ENCODE data around the gene TNFRSF4. TPM values are rescaled to one million over a fixed set of nuclear protein-coding genes. Genes with fewer than 3 reads are reported as not detected.

Gene TNFRSF4
- total RNA-seq, 1 donor from 2014 or later, result not detected

- DNase-seq (ENCODE audit: low spot score), result no peak
Observed at GRCh38 chr1:1228596-1229321, 14.8 kb upstream of the TNFRSF4 start.

GRCh38 chr1:1228187-1228586 is 14.2 kb upstream of the TNFRSF4 start:
- Histone ChIP-seq H3K27ac (no peak overlapping the region), H3K4me2 (no peak overlapping the region), H3K79me2 (ENCODE audit: low read depth) (peaks cover 35% of the 10 kb centered on the region), H3K4me1 (peaks cover 6% of the 10 kb centered on the region), H3F3A (ENCODE audit: low read depth) (peaks cover 5% of the 10 kb centered on the region), H3K9me3 (ENCODE audit: low read depth) (no peaks in the 10 kb centered on the region), H3K4me3 (no peak overlapping the region), H3K36me3 (no peaks in the 10 kb centered on the region), H3K27me3 (no peaks in the 10 kb centered on the region), H3K9ac (no peak overlapping the region), H4K20me1 (ENCODE audit: low read depth) (peaks cover 15% of the 10 kb centered on the region), H2AFZ (replicated peaks) (no peak overlapping the region)
- H3K27ac Mint-ChIP-seq, result no peak overlapping the region
- peaks cover 11% of the 10 kb centered on the region for H3K36me3 Mint-ChIP-seq
- DNase-seq (ENCODE audit: low spot score), result no peak
- H3K9me3 Mint-ChIP-seq, result no peaks in the 10 kb centered on the region
- peaks cover 8% of the 10 kb centered on the region for H3K27me3 Mint-ChIP-seq (ENCODE audit: insufficient read depth, low read depth)
- no peak overlapping the region for H3K4me3 Mint-ChIP-seq
- peaks cover 14% of the 10 kb centered on the region for H3K4me1 Mint-ChIP-seq
- no peak for TF ChIP-seq CTCF (IDR thresholded peaks at IDR 0.05)
- no peak for TF ChIP-seq EZH2 (IDR thresholded peaks at IDR 0.05)
- no peak for TF ChIP-seq EZH2phosphoT487 (IDR thresholded peaks at IDR 0.05)

More at GRCh38 chr1:1228596-1229321, 14.8 kb upstream of the TNFRSF4 start:
- H3K79me2 ChIP-seq (ENCODE audit: low read depth), result peaks cover 41% of the 10 kb centered on the region
- no peak overlapping the region for H3K9ac ChIP-seq
- peaks cover 6% of the 10 kb centered on the region for H3K4me1 ChIP-seq
- TF ChIP-seq EZH2 (IDR thresholded peaks at IDR 0.05), result no peak
- no peak for TF ChIP-seq EZH2phosphoT487 (IDR thresholded peaks at IDR 0.05)
- H2AFZ ChIP-seq (replicated peaks), result no peak overlapping the region
- Mint-ChIP-seq H3K9me3 (peaks cover 3% of the 10 kb centered on the region), H3K27ac (no peak overlapping the region), H3K27me3 (ENCODE audit: insufficient read depth, low read depth) (peaks cover 8% of the 10 kb centered on the region), H3K4me1 (peaks cover 19% of the 10 kb centered on the region), H3K36me3 (peaks cover 15% of the 10 kb centered on the region), H3K4me3 (no peak overlapping the region)
- H3K27me3 ChIP-seq, result no peaks in the 10 kb centered on the region
- H3K36me3 ChIP-seq, result no peaks in the 10 kb centered on the region
- H3K9me3 ChIP-seq (ENCODE audit: low read depth), result no peaks in the 10 kb centered on the region
- H3K27ac ChIP-seq, result no peak overlapping the region
- peaks cover 5% of the 10 kb centered on the region for H3F3A ChIP-seq (ENCODE audit: low read depth)
- H3K4me2 ChIP-seq, result no peak overlapping the region
- no peak overlapping the region for H3K4me3 ChIP-seq
- peaks cover 16% of the 10 kb centered on the region for H4K20me1 ChIP-seq (ENCODE audit: low read depth)

GRCh38 chr1:1227386-1227785 is 13.4 kb upstream of the TNFRSF4 start:
- H3K9ac ChIP-seq, result no peak overlapping the region
- DNase-seq (ENCODE audit: low spot score), result no peak
- no peak overlapping the region for H2AFZ ChIP-seq (replicated peaks)
- Mint-ChIP-seq H3K36me3 (peaks cover 17% of the 10 kb centered on the region), H3K27me3 (ENCODE audit: insufficient read depth, low read depth) (peaks cover 8% of the 10 kb centered on the region), H3K4me1 (peaks cover 14% of the 10 kb centered on the region), H3K27ac (no peak overlapping the region), H3K4me3 (no peak overlapping the region), H3K9me3 (no peaks in the 10 kb centered on the region)
- no peak overlapping the region for H3K4me2 ChIP-seq
- H3K4me1 ChIP-seq, result peaks cover 6% of the 10 kb centered on the region
- no peaks in the 10 kb centered on the region for H3K9me3 ChIP-seq (ENCODE audit: low read depth)
- H4K20me1 ChIP-seq (ENCODE audit: low read depth), result peaks cover 15% of the 10 kb centered on the region
- no peak overlapping the region for H3K27ac ChIP-seq
- no peak overlapping the region for H3K4me3 ChIP-seq
- peaks cover 5% of the 10 kb centered on the region for H3F3A ChIP-seq (ENCODE audit: low read depth)
- no peaks in the 10 kb centered on the region for H3K36me3 ChIP-seq
- H3K79me2 ChIP-seq (ENCODE audit: low read depth), result peaks cover 27% of the 10 kb centered on the region
- TF ChIP-seq EZH2 (IDR thresholded peaks at IDR 0.05) (no peak), EZH2phosphoT487 (IDR thresholded peaks at IDR 0.05) (no peak), CTCF (IDR thresholded peaks at IDR 0.05) (no peak)
- H3K27me3 ChIP-seq, result no peaks in the 10 kb centered on the region
